Adipocyte (in vitro differentiated cells): ENCODE results near the gene LIM2.
A peak's percentile ranks its signal among the peaks of the same experiment; 100 is the strongest.
"Not testable (repeated sequence)": the region's sequence is repeated elsewhere in the genome, so short reads cannot be mapped to it uniquely, and the experiment has no call there.

Source experiments
- DNase-seq: peaks from one replicate; pipeline ENCODE4 v3.0.0-alpha.2; 2015; ENCODE audit warnings: low read depth
- H3K27me3 ChIP-seq: replicated peaks from 2 replicates; pipeline ENCODE4 v1.7.0; 2013; ENCODE audit warnings: mild to moderate bottlenecking, low read length, moderate library complexity; ENCODE audit not compliant: control insufficient read depth, insufficient read depth
- H3K36me3 ChIP-seq: 2 replicates; pipeline ENCODE4 v1.7.0; 2013; ENCODE audit warnings: low read length, mild to moderate bottlenecking, moderate library complexity; ENCODE audit not compliant: control insufficient read depth, insufficient read depth, severe bottlenecking
- H3K4me1 ChIP-seq: 2 replicates; pipeline ENCODE4 v1.7.0; 2013; ENCODE audit warnings: mild to moderate bottlenecking, low read length, moderate library complexity; ENCODE audit not compliant: control insufficient read depth, insufficient read depth
- H3K4me3 ChIP-seq: 2 replicates; pipeline ENCODE4 v1.7.0; 2013; ENCODE audit warnings: mild to moderate bottlenecking, low read length, moderate library complexity
- H3K9ac ChIP-seq: 2 replicates; pipeline ENCODE4 v1.7.0; 2013; ENCODE audit warnings: mild to moderate bottlenecking, low read length, moderate library complexity
- H3K9me3 ChIP-seq: 2 replicates; pipeline ENCODE4 v1.7.0; 2013; ENCODE audit warnings: mild to moderate bottlenecking, low read length, moderate library complexity; ENCODE audit not compliant: control insufficient read depth

Gene LIM2

DNA sequence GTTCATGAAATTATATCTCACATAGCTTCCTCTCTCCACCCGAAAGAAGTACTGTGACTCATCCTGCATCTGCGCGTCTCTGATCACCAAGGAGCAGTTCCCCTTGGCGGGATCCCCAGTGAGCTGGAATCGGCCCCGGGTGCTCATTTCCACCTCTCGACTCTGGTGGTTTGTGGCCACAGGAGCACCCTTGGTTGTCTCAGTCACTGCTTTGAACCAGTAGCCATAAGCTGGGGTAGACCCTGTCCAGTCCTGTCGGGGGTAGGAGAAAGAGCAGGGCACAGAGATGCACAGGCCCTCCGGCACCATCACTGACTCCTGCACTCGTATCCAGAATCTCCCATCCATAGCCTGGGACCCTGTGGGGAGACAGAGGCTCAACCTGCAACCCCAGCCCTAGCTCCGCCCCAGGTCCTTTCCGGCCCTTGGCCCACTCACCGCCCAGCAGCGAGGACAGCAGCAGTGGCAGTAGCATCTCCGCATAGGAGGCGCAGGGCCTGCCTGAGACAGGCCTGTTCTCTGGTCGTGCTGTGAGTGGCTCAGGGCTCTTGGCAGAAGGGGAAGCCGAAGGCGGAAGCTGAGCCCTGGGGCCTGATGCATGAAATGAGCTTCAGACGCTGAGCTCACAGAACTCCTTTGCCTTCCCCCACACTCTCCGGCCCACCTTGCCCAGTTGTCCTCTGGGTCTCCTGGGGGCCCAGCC is 29.5 kb upstream of the LIM2 start, which contains the start of gene SIGLEC10:
Gene SIGLEC10 (minus strand): TSS at position 536 of the 703 bp plus-strand sequence. CDS start 61 bp downstream, at position 475.
- DNase-seq: no peak
- Histone ChIP-seq H3K4me1 (no peaks in the 10 kb centered on the region), H3K27me3 (peaks cover 33% of the 10 kb centered on the region), H3K4me3 (no peak within 1 kb of the TSS), H3K9me3 (no peaks in the 10 kb centered on the region), H3K36me3 (no peaks in the 10 kb centered on the region), H3K9ac (no peak within 1 kb of the TSS)

DNA sequence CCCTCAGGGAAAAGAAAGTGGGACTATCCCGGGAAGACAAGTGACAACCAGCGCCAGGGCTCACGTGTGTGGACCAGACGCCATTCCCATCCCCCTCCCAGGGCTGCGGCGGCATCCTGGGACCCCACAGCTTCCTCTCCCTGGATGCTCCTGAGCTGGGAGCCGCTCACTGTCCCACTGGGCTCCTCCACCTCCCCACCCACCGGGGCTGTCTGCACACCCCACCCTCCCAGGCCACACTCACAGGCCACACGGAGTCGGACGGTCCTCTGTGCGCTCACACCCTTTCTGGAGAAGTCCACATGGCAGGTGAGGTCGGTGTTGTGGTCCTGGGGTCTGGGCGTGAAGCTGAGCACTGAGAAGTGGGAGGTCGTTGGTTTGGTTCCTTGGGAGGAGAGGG is 28.6 kb upstream of the LIM2 start:
- H3K4me3 ChIP-seq, H3K36me3 ChIP-seq, DNase-seq, H3K9ac ChIP-seq, H3K9me3 ChIP-seq, H3K4me1 ChIP-seq: not testable (repeated sequence)
- peaks cover 33% of the 10 kb centered on the region for H3K27me3 ChIP-seq

- Histone ChIP-seq H3K27me3 (peaks cover 29% of the 10 kb centered on the region), H3K4me3 (no peak overlapping the region)
These were observed 27.4 kb upstream of the LIM2 start for GRCh38 chr19:51415187-51415586.

DNA sequence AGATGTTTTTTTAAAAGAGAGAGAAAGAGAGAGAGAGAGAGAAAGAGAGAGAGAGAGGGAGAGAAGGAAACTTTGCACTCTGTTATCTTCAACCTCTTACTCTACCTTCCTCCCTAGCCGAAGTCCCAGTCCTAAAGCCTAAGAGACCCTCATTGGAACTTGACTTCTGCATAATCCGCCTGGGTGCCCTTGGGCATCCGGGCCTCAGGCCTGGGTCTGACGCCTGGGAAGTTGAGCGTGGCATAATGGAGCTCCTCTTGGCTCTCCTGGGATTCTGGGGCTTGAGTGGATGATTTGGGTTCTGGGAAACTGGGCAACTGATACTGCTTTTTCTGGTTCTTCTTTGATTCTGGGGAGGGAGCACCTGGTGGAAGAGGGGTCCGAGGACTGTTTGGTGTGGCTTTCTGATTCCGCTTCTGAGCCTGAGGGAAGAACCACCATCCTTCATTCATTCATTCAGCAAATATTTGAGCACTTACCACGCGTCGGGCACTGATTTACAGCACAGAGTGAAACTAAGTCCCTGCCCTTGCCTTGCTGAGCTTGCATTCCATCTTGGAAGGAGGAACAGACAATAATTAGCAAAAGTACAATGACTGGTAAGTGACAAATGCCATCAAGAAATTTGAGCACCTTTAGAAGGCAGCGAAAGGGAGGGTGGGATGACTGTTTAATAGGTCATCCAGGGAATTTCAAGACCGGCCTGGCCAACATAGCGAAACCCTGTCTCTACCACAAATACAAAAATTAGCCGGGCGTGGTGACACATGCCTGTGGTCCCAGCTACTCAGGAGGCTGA is 23.4 kb upstream of the LIM2 start:
- Histone ChIP-seq H3K4me3 (no peak overlapping the region), H3K9me3 (no peaks in the 10 kb centered on the region), H3K27me3 (peaks cover 26% of the 10 kb centered on the region), H3K9ac (no peak overlapping the region), H3K4me1 (no peaks in the 10 kb centered on the region), H3K36me3 (no peaks in the 10 kb centered on the region)
- DNase-seq: no peak

More at GRCh38 chr19:51415187-51415586, 27.4 kb upstream of the LIM2 start:
- DNase-seq: no peak
- Histone ChIP-seq H3K36me3 (no peaks in the 10 kb centered on the region), H3K9ac (no peak overlapping the region), H3K4me1 (no peaks in the 10 kb centered on the region), H3K9me3 (no peaks in the 10 kb centered on the region)

DNA sequence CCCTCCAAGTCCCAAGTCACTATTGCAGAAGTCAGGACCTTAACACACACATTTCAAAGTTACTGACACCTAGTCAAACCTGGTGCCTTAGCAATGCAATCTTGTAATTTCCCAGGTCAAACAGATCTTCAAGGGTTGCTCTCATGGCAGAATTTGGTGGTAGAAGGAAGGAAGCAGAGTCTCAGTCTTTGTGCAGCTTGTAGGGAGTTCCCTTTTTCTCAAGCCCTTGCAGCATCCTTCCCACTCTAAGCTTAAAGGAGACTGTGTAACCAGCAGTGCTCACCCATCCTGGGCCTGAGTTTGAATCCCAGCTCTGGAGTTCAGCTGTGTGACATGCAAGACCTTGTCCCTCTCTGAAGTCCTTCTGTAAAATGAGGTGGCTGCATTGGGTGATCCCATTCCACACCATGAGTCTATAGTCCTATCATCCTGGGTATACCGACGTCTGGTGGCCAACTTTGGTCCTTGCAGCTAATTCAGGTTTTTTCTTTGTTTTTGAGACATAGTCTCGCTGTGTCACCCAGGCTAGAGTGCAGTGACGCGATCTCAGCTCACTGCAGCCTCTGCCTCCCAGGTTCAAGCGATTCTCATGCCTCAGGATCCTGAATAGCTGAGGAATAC is 19.8 kb upstream of the LIM2 start:
- H3K27me3 ChIP-seq: peaks cover 6% of the 10 kb centered on the region
- H3K9ac ChIP-seq: no peak overlapping the region
- no peak overlapping the region for H3K4me3 ChIP-seq
- H3K9me3 ChIP-seq: no peaks in the 10 kb centered on the region
- H3K4me1 ChIP-seq: no peaks in the 10 kb centered on the region
- H3K36me3 ChIP-seq: no peaks in the 10 kb centered on the region
- peak; percentile 11 for DNase-seq

DNA sequence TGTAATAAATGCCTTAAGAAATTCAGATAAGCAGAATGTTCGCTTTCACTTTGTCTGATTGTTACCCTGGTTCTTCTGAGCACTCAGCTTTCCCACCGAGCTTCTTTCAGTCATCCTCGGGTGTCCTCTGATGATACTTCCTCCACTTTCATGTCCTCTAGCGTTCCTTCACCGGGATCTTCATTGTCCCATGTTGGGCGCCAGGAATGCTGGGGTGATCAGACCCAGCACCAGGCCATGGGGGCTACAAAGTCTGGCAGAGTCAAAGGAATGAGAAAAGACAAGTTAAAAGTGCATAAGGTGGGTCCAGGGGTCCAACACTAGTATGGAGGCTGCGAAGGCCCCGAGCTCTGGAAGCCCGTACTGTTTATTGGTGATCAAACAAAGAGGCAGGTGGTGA is 14.3 kb upstream of the LIM2 start:
- no peak for DNase-seq
- H3K36me3 ChIP-seq: no peaks in the 10 kb centered on the region
- H3K4me1 ChIP-seq: no peaks in the 10 kb centered on the region
- no peaks in the 10 kb centered on the region for H3K27me3 ChIP-seq
- H3K4me3 ChIP-seq: no peak overlapping the region
- peaks cover 11% of the 10 kb centered on the region for H3K9me3 ChIP-seq
- H3K9ac ChIP-seq: no peak overlapping the region

- H3K27me3 ChIP-seq, H3K4me3 ChIP-seq, H3K4me1 ChIP-seq, H3K36me3 ChIP-seq, H3K9ac ChIP-seq: not testable (repeated sequence)
- peak; percentile 25 for DNase-seq
- peaks cover 11% of the 10 kb centered on the region for H3K9me3 ChIP-seq
These were observed 12.2 kb upstream of the LIM2 start for GRCh38 chr19:51399936-51400335.

GRCh38 chr19:51399231-51399630 is 11.5 kb upstream of the LIM2 start:
- Histone ChIP-seq H3K27me3 (no peaks in the 10 kb centered on the region), H3K4me3 (no peak overlapping the region), H3K36me3 (no peaks in the 10 kb centered on the region), H3K9me3 (peaks cover 11% of the 10 kb centered on the region), H3K9ac (no peak overlapping the region), H3K4me1 (peaks cover 4% of the 10 kb centered on the region)
- DNase-seq: no peak

DNA sequence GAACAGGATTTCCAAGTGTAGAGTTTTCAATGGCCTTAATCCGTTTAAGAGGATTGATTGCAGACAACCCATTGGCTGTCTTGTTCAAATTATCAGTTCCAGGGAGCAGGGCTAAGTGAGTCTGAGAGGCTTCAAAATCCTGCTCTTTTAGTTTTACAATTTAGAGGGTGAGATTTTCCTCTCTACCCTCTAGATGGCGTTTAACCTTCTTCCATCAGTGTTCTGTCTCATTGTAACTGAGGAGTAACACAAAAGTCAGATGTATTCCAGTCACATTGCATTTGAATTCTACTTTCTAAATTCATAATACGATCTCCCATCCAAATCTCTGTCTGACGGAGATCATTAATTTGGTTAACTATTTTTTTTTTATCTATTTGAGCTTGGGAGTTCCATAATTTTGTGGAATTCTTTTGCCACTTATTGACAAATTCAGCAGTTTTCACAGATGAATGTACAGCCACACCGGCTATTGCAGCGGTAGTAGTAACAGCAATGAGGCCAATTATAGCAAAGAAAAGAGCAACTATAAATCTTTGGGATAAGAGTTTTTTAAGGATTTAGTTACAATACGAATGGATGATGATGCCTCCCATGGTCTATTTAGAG is 10.4 kb upstream of the LIM2 start:
- H3K27me3 ChIP-seq: no peaks in the 10 kb centered on the region
- H3K4me1 ChIP-seq: peaks cover 8% of the 10 kb centered on the region
- H3K36me3 ChIP-seq: no peaks in the 10 kb centered on the region
- peak; percentile 80 for DNase-seq
- H3K4me3 ChIP-seq: no peak overlapping the region
- no peak overlapping the region for H3K9ac ChIP-seq
- peaks cover 11% of the 10 kb centered on the region for H3K9me3 ChIP-seq

- not testable (repeated sequence) for H3K9me3 ChIP-seq, H3K27me3 ChIP-seq, H3K4me1 ChIP-seq, H3K36me3 ChIP-seq, H3K9ac ChIP-seq, H3K4me3 ChIP-seq
- peak; percentile 41 for DNase-seq
These were observed 9.7 kb upstream of the LIM2 start for GRCh38 chr19:51397453-51397852.

- Histone ChIP-seq H3K9me3 (no peaks in the 10 kb centered on the region), H3K9ac (no peak overlapping the region), H3K4me1 (peaks cover 8% of the 10 kb centered on the region), H3K27me3 (peaks cover under 1% of the 10 kb centered on the region), H3K36me3 (no peaks in the 10 kb centered on the region), H3K4me3 (no peak overlapping the region)
- DNase-seq: no peak
These were observed 8.4 kb upstream of the LIM2 start for GRCh38 chr19:51396175-51396574.
